HEK293 (cell line): ENCODE data around the gene OR52K1.

Experiments used
- CTCF ChIA-PET: fragments of 350-600 bp; formaldehyde crosslinking; extraction: SDS; loops from one replicate; lab custom pipeline; 2021; ENCODE audit warnings: antibody characterized with exemption; lab: Yijun Ruan, JAX
- POLR2A ChIA-PET: fragments of 300-600 bp; formaldehyde crosslinking; extraction: SDS; loops from one replicate; lab custom pipeline; 2020; ENCODE audit warnings: antibody characterized with exemption, inconsistent platforms; lab: Yijun Ruan, JAX
- H3K27ac ChIP-seq: fragments of 200-500 bp; sonication (Bioruptor generic); 2 replicates; pipeline ENCODE4 v1.5.1; 2014; ENCODE audit warnings: low read depth, low read length, control low read depth, inconsistent platforms; ENCODE audit errors: extremely low read depth
- H3K36me3 ChIP-seq, 2 experiments: fragments of 200-500 bp in 1 of 2; sonication (Bioruptor generic) in 1 of 2; 1 replicate in 1 of 2; 2 replicates in 1 of 2; pipeline ENCODE4 v1.5.1; 2014 to 2017; ENCODE audit warnings: inconsistent platforms in 2 of 2, low read length in 2 of 2; ENCODE audit not compliant: control insufficient read depth in 2 of 2, insufficient read depth in 1 of 2
- H3K4me1 ChIP-seq: fragments of 200-500 bp; sonication (Bioruptor generic); 2 replicates; pipeline ENCODE4 v1.5.1; 2014; ENCODE audit warnings: mild to moderate bottlenecking, low read length, inconsistent platforms; ENCODE audit not compliant: control insufficient read depth, insufficient read depth
- H3K4me3 ChIP-seq: 2 replicates; pipeline ENCODE4 v1.5.1; 2011; ENCODE audit warnings: low read depth, mild to moderate bottlenecking, control low read depth, low read length, moderate library complexity
- H3K9me3 ChIP-seq: fragments of 200-500 bp; sonication (Bioruptor generic); 2 replicates; pipeline ENCODE4 v1.5.1; 2014; ENCODE audit warnings: low read depth, low read length, inconsistent platforms; ENCODE audit not compliant: control insufficient read depth, insufficient read depth
- GLIS1 ChIP-seq: fragments of 450-650 bp; formaldehyde crosslinking; IDR thresholded peaks from 2 replicates; pipeline ENCODE4 v1.5.1; 2016; ENCODE audit warnings: missing biosample characterization, missing genetic modification characterization
- HOXD13 ChIP-seq: sonication (generic); formaldehyde crosslinking; IDR thresholded peaks from 2 replicates; pipeline ENCODE4 v1.8.0; 2022; ENCODE audit warnings: missing genetic modification reagents, borderline replicate concordance
- KLF10 ChIP-seq: fragments of 450-650 bp; IDR thresholded peaks from 2 replicates; pipeline ENCODE4 v1.5.1; 2018; ENCODE audit warnings: missing biosample characterization, mild to moderate bottlenecking, missing genetic modification characterization
- KLF16 ChIP-seq: fragments of 450-650 bp; formaldehyde crosslinking; IDR thresholded peaks from 2 replicates; pipeline ENCODE4 v1.5.1; 2017; ENCODE audit warnings: missing biosample characterization, missing genetic modification characterization
- MEIS1 ChIP-seq: sonication (generic); formaldehyde crosslinking; IDR thresholded peaks from 2 replicates; pipeline ENCODE4 v1.8.1; 2022; ENCODE audit warnings: missing genetic modification reagents, mild to moderate bottlenecking, borderline replicate concordance
- OSR2 ChIP-seq: fragments of 450-650 bp; formaldehyde crosslinking; IDR thresholded peaks from 2 replicates; pipeline ENCODE4 v1.5.1; 2016; ENCODE audit warnings: missing biosample characterization, missing genetic modification characterization
- RBAK ChIP-seq: fragments of 450-650 bp; formaldehyde crosslinking; IDR thresholded peaks from 2 replicates; pipeline ENCODE4 v1.5.1; 2016; ENCODE audit warnings: missing biosample characterization, missing genetic modification characterization
- SP2 ChIP-seq: fragments of 450-650 bp; formaldehyde crosslinking; IDR thresholded peaks from 2 replicates; pipeline ENCODE4 v1.5.1; 2016; ENCODE audit warnings: missing biosample characterization, missing genetic modification characterization
- TSHZ1 ChIP-seq: fragments of 450-650 bp; formaldehyde crosslinking; IDR thresholded peaks from 2 replicates; pipeline ENCODE4 v1.5.1; 2016; ENCODE audit warnings: missing biosample characterization, missing genetic modification characterization, borderline replicate concordance
- YY1 ChIP-seq: fragments of 450-650 bp; formaldehyde crosslinking; IDR thresholded peaks from 2 replicates; pipeline ENCODE4 v1.5.1; 2018; ENCODE audit warnings: missing biosample characterization, missing genetic modification characterization
- YY2 ChIP-seq: fragments of 450-650 bp; formaldehyde crosslinking; IDR thresholded peaks from 2 replicates; pipeline ENCODE4 v1.5.1; 2016; ENCODE audit warnings: missing biosample characterization, missing genetic modification characterization
- ZFP37 ChIP-seq: fragments of 450-650 bp; formaldehyde crosslinking; IDR thresholded peaks from 2 replicates; pipeline ENCODE4 v1.5.1; 2016; ENCODE audit warnings: missing biosample characterization, missing genetic modification characterization
- ZIC2 ChIP-seq: fragments of 450-650 bp; formaldehyde crosslinking; IDR thresholded peaks from 2 replicates; pipeline ENCODE4 v1.5.1; 2016; ENCODE audit warnings: missing biosample characterization, missing genetic modification characterization
- ZNF174 ChIP-seq: fragments of 450-650 bp; formaldehyde crosslinking; IDR thresholded peaks from 2 replicates; pipeline ENCODE4 v1.5.0; 2017; ENCODE audit warnings: missing biosample characterization, mild to moderate bottlenecking, missing genetic modification characterization
- ZNF223 ChIP-seq: fragments of 450-650 bp; formaldehyde crosslinking; IDR thresholded peaks from 2 replicates; pipeline ENCODE4 v1.5.1; 2016; ENCODE audit warnings: missing biosample characterization, missing genetic modification characterization
- ZNF292 ChIP-seq: fragments of 450-650 bp; formaldehyde crosslinking; IDR thresholded peaks from 2 replicates; pipeline ENCODE4 v1.5.1; 2016; ENCODE audit warnings: low read depth, missing biosample characterization, missing genetic modification characterization, borderline replicate concordance
- ZNF302 ChIP-seq: fragments of 450-650 bp; formaldehyde crosslinking; IDR thresholded peaks from 2 replicates; pipeline ENCODE4 v1.5.1; 2016; ENCODE audit warnings: missing biosample characterization, missing genetic modification characterization, low read depth
- ZNF664 ChIP-seq: fragments of 450-650 bp; formaldehyde crosslinking; IDR thresholded peaks from 2 replicates; pipeline ENCODE4 v1.5.1; 2016; ENCODE audit warnings: missing biosample characterization, missing genetic modification characterization
- ZNF670 ChIP-seq: fragments of 450-650 bp; formaldehyde crosslinking; IDR thresholded peaks from 2 replicates; pipeline ENCODE4 v1.5.1; 2016; ENCODE audit warnings: missing biosample characterization, missing genetic modification characterization, low read depth
- ZNF768 ChIP-seq: fragments of 450-650 bp; formaldehyde crosslinking; IDR thresholded peaks from 2 replicates; pipeline ENCODE4 v1.5.1; 2018; ENCODE audit warnings: missing biosample characterization, mild to moderate bottlenecking, missing genetic modification characterization
- ZNF785 ChIP-seq: fragments of 450-650 bp; formaldehyde crosslinking; IDR thresholded peaks from 2 replicates; pipeline ENCODE4 v1.5.1; 2016; ENCODE audit warnings: missing biosample characterization, missing genetic modification characterization
- TF ChIP-seq, protein P1 (sequence below): fragments of 450-650 bp; formaldehyde crosslinking; IDR thresholded peaks from 2 replicates; pipeline ENCODE4; 2016; ENCODE audit warnings: missing biosample characterization, missing genetic modification characterization
- TF ChIP-seq, protein P2 (sequence below): fragments of 450-650 bp; formaldehyde crosslinking; IDR thresholded peaks from 2 replicates; pipeline ENCODE4 v1.5.1; 2017; ENCODE audit warnings: missing biosample characterization, missing genetic modification characterization
- TF ChIP-seq, protein P3 (sequence below): fragments of 450-650 bp; formaldehyde crosslinking; IDR thresholded peaks from 2 replicates; pipeline ENCODE4 v1.5.1; 2017; ENCODE audit warnings: missing biosample characterization, missing genetic modification characterization

Gene OR52K1

GRCh38 chr11:4514196-4514595 lies 31.8 kb downstream of the OR52K1 start (continued):
- TF ChIP-seq TSHZ1, result no peak
- no peak for TF ChIP-seq ZNF768 (tag by site-specific recombination)
- no peak for TF ChIP-seq MEIS1 (CRISPR knock-in tag)
- no peak for TF ChIP-seq ZNF670 (tag by site-specific recombination)
- TF ChIP-seq ZIC2 (tag by site-specific recombination), result no peak
- TF ChIP-seq ZNF785, result no peak
- TF ChIP-seq KLF10, result no peak

DNA sequence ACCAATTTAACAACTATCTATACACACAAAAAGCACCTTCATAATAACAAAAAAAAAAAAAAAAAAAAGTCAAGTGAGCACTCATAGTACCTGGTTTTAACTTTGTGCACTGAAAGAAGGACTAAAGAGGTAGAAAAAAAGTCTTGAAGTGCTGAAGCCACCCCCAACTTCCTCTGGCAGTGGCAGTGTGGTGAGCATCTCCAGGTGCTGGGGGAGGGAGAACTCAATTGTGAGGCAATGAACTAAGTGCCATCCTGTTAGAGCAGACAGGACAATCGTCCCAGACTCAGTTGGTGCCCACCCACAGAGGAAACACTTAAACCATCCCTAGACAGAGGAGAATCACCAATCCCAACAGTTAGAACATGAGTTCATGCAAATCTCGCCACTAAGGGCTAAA lies 39.9 kb downstream of the OR52K1 start:
- no peak overlapping the region for H3K4me3 ChIP-seq
- no peak for TF ChIP-seq HOXD13 (CRISPR knock-in tag)
- TF ChIP-seq SP2 (tag by site-specific recombination), result no peak
- no peak for TF ChIP-seq ZNF223 (tag by site-specific recombination)
- TF ChIP-seq, protein P1, sequence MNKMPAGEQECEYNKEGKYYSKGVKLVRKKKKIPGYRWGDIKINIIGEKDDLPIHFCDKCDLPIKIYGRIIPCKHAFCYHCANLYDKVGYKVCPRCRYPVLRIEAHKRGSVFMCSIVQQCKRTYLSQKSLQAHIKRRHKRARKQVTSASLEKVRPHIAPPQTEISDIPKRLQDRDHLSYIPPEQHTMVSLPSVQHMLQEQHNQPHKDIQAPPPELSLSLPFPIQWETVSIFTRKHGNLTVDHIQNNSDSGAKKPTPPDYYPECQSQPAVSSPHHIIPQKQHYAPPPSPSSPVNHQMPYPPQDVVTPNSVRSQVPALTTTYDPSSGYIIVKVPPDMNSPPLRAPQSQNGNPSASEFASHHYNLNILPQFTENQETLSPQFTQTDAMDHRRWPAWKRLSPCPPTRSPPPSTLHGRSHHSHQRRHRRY (tag by site-specific recombination), result no peak
- TF ChIP-seq ZNF174 (tag by site-specific recombination), result no peak
- no peak for TF ChIP-seq RBAK (tag by site-specific recombination)
- no peak for TF ChIP-seq YY1 (tag by site-specific recombination)
- CTCF ChIA-PET, result interaction anchor here (1.3 kb wide), 1 partner anchor 16 kb away, joined by 3 read pairs; no protein-coding TSS in a partner anchor
- POLR2A ChIA-PET, result no interaction called here
- H3K9me3 ChIP-seq, result no peaks in the 10 kb centered on the region
- H3K4me1 ChIP-seq, result no peaks in the 10 kb centered on the region
- no peak overlapping the region for H3K27ac ChIP-seq
- H3K36me3 ChIP-seq, result no peaks in the 10 kb centered on the region

DNA sequence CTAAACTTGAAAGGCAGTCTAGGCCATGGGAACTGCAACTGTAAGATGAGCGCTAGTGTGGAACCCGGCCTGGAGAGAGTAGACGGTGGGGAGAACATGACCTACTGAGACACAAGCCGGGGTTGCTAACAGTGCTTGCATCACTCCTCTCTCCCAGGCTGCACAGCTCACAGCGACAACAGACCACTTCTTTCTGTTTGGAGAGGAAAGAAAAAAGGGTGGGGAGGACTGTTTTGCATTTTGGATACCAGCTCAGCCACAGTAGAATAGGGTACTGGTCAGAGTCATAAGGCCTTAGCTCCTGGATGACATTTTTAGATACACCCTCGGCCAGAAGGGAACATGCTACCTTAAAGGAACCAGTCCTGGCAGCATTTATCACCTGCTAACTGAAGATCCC lies 40.3 kb downstream of the OR52K1 start:
- no peak for TF ChIP-seq YY2 (tag by site-specific recombination)
- TF ChIP-seq, protein P2, sequence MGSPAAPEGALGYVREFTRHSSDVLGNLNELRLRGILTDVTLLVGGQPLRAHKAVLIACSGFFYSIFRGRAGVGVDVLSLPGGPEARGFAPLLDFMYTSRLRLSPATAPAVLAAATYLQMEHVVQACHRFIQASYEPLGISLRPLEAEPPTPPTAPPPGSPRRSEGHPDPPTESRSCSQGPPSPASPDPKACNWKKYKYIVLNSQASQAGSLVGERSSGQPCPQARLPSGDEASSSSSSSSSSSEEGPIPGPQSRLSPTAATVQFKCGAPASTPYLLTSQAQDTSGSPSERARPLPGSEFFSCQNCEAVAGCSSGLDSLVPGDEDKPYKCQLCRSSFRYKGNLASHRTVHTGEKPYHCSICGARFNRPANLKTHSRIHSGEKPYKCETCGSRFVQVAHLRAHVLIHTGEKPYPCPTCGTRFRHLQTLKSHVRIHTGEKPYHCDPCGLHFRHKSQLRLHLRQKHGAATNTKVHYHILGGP (tag by site-specific recombination), result no peak
- CTCF ChIA-PET, result interaction anchor here (1.3 kb wide), 1 partner anchor 15 kb away, joined by 3 read pairs; no protein-coding TSS in a partner anchor
- H3K9me3 ChIP-seq, result no peaks in the 10 kb centered on the region
- no peak overlapping the region for H3K27ac ChIP-seq
- POLR2A ChIA-PET, result no interaction called here
- no peaks in the 10 kb centered on the region for H3K4me1 ChIP-seq
- H3K4me3 ChIP-seq, result no peak overlapping the region
- H3K36me3 ChIP-seq, result no peaks in the 10 kb centered on the region

DNA sequence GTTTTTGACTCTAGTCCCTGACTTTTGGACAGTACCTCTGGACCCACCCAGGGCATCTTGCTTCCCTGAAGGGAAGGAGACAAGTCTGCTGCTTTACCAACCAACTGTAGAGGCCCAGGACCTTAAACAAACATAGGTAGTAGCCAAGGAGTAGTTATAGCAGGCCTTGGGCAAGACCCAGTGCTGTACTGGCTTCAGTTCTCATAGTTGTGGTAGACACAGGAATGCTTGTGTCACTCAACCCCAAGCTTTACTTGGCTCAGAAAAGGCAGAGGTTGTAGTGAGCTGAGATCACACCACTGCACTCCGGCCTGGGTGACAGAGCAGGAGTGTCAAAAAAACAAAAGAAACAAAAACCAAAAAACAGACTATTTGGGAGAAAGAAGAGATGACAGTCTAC lies 41.2 kb downstream of the OR52K1 start:
- no peaks in the 10 kb centered on the region for H3K36me3 ChIP-seq
- H3K4me1 ChIP-seq, result no peaks in the 10 kb centered on the region
- H3K27ac ChIP-seq, result no peak overlapping the region
- no peak overlapping the region for H3K4me3 ChIP-seq
- ChIA-PET CTCF (interaction anchor here (0.7 to 1.2 kb wide), 2 partner anchors 28 to 291 kb away, joined by 3 read pairs; no protein-coding TSS in a partner anchor), POLR2A (no interaction called here)
- no peaks in the 10 kb centered on the region for H3K9me3 ChIP-seq
- TF ChIP-seq ZNF292, result no peak
- TF ChIP-seq, protein P3, sequence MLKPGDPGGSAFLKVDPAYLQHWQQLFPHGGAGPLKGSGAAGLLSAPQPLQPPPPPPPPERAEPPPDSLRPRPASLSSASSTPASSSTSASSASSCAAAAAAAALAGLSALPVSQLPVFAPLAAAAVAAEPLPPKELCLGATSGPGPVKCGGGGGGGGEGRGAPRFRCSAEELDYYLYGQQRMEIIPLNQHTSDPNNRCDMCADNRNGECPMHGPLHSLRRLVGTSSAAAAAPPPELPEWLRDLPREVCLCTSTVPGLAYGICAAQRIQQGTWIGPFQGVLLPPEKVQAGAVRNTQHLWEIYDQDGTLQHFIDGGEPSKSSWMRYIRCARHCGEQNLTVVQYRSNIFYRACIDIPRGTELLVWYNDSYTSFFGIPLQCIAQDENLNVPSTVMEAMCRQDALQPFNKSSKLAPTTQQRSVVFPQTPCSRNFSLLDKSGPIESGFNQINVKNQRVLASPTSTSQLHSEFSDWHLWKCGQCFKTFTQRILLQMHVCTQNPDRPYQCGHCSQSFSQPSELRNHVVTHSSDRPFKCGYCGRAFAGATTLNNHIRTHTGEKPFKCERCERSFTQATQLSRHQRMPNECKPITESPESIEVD (tag by site-specific recombination), result no peak
- no peak for TF ChIP-seq GLIS1
- no peak for TF ChIP-seq KLF10
- no peak for TF ChIP-seq OSR2
- TF ChIP-seq ZNF302, result no peak
- TF ChIP-seq ZNF664 (tag by site-specific recombination), result no peak
- TF ChIP-seq MEIS1 (CRISPR knock-in tag), result no peak
- TF ChIP-seq KLF16, result no peak
- TF ChIP-seq ZFP37 (tag by site-specific recombination), result no peak
